ENCODE measurements around the gene CFAP300. TPM values are rescaled to one million over a fixed set of nuclear protein-coding genes. Genes with fewer than 3 reads are reported as not detected.

Gene CFAP300
- total RNA-seq, 1 experiment from 2014 or later: 1.9 TPM

DNA sequence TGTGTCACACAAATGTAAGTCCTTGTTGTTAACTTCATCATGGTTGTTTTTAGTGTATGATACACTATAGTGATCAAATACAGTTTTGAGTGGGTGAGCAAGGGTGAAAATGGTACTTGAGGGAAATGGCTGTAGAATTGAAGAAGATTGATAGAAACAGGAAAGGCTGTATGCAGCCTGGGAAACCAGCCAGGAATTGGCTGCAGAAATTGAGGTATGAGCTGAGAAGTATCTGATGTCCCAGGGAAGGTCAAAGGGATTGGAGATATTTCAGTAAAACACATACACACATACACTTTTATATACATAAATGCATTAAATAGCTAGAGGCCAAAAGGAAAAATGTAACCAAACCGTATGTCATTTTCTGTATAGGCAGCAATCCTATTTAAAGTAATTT lies 49.9 kb downstream of the CFAP300 start:
- BruUV-seq (replicated peaks): no TSS peak
- no peaks in the 10 kb centered on the region for H3K4me1 ChIP-seq (replicated peaks; ENCODE audit: insufficient read depth)
- no peaks in the 10 kb centered on the region for H3F3A ChIP-seq (ENCODE audit: insufficient read depth, low read depth)
- TF ChIP-seq, protein P1, sequence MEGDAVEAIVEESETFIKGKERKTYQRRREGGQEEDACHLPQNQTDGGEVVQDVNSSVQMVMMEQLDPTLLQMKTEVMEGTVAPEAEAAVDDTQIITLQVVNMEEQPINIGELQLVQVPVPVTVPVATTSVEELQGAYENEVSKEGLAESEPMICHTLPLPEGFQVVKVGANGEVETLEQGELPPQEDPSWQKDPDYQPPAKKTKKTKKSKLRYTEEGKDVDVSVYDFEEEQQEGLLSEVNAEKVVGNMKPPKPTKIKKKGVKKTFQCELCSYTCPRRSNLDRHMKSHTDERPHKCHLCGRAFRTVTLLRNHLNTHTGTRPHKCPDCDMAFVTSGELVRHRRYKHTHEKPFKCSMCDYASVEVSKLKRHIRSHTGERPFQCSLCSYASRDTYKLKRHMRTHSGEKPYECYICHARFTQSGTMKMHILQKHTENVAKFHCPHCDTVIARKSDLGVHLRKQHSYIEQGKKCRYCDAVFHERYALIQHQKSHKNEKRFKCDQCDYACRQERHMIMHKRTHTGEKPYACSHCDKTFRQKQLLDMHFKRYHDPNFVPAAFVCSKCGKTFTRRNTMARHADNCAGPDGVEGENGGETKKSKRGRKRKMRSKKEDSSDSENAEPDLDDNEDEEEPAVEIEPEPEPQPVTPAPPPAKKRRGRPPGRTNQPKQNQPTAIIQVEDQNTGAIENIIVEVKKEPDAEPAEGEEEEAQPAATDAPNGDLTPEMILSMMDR (conservative IDR thresholded peaks at IDR 0.05): no peak
- no peak for TF ChIP-seq EZH2 (IDR thresholded peaks at IDR 0.05; ENCODE audit: low read depth)
- H3K27ac ChIP-seq: no peak overlapping the region
- CTCF ChIA-PET: no interaction called here
- no peaks in the 10 kb centered on the region for H3K9me2 ChIP-seq (ENCODE audit: insufficient read depth)
- POLR2A ChIA-PET (ENCODE audit: unreplicated experiment): no interaction called here
- H3K4me3 ChIP-seq: no peak overlapping the region
- no peak for DNase-seq
- H2AFZ ChIP-seq: no peak overlapping the region
- intact Hi-C loops (cut with micrococcal nuclease; ENCODE audit: unreplicated experiment): no loop called here
- H3K36me3 ChIP-seq (ENCODE audit: low read depth): no peaks in the 10 kb centered on the region
- no peaks in the 10 kb centered on the region for H3K9me3 ChIP-seq (ENCODE audit: insufficient read depth, low read depth)
- no peaks in the 10 kb centered on the region for H3K27me3 ChIP-seq (ENCODE audit: insufficient read depth, low read depth)
- no peaks in the 10 kb centered on the region for H4K20me1 ChIP-seq (ENCODE audit: insufficient read depth)
- H3K79me2 ChIP-seq (ENCODE audit: low read depth): no peaks in the 10 kb centered on the region
- H3K4me2 ChIP-seq: no peak overlapping the region

DNA sequence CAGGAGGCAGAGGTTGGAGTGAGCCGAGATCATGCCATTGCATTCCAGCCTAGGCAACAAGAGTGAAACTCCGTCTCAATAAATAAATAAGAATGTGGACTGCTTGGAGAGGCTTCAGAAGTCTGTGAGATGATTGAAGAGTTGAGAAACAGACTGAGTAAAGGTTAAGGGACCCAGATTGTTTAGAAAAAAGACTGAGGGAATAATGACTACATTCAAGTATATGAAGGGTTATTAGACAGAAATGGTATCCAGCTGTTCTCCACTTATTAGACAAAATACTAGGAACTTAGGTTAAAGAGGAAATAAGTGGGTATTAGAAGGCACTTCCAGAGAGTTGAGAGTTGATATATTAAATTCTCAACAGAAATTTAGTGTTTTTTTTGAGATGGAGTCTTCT lies 52.5 kb downstream of the CFAP300 start:
- Histone ChIP-seq H3F3A (ENCODE audit: insufficient read depth, low read depth) (no peaks in the 10 kb centered on the region), H3K79me2 (ENCODE audit: low read depth) (no peaks in the 10 kb centered on the region), H3K27ac (no peak overlapping the region), H3K4me2 (no peak overlapping the region), H3K4me1 (replicated peaks; ENCODE audit: insufficient read depth) (no peaks in the 10 kb centered on the region), H3K36me3 (ENCODE audit: low read depth) (no peaks in the 10 kb centered on the region), H3K4me3 (no peak overlapping the region), H3K9me3 (ENCODE audit: insufficient read depth, low read depth) (no peaks in the 10 kb centered on the region), H3K9me2 (ENCODE audit: insufficient read depth) (no peaks in the 10 kb centered on the region), H4K20me1 (ENCODE audit: insufficient read depth) (no peaks in the 10 kb centered on the region), H3K27me3 (ENCODE audit: insufficient read depth, low read depth) (no peaks in the 10 kb centered on the region), H2AFZ (no peak overlapping the region)
- ChIA-PET CTCF (interaction anchor here (0.5 kb wide), 1 partner anchor 40 kb away, joined by 4 read pairs; no protein-coding TSS in a partner anchor), POLR2A (ENCODE audit: unreplicated experiment) (no interaction called here)
- TF ChIP-seq EZH2 (IDR thresholded peaks at IDR 0.05; ENCODE audit: low read depth): no peak
- TF ChIP-seq, protein P1 (conservative IDR thresholded peaks at IDR 0.05): no peak
- intact Hi-C loops (cut with micrococcal nuclease; ENCODE audit: unreplicated experiment): no loop called here
- no peak for DNase-seq
- BruUV-seq (replicated peaks): no TSS peak

DNA sequence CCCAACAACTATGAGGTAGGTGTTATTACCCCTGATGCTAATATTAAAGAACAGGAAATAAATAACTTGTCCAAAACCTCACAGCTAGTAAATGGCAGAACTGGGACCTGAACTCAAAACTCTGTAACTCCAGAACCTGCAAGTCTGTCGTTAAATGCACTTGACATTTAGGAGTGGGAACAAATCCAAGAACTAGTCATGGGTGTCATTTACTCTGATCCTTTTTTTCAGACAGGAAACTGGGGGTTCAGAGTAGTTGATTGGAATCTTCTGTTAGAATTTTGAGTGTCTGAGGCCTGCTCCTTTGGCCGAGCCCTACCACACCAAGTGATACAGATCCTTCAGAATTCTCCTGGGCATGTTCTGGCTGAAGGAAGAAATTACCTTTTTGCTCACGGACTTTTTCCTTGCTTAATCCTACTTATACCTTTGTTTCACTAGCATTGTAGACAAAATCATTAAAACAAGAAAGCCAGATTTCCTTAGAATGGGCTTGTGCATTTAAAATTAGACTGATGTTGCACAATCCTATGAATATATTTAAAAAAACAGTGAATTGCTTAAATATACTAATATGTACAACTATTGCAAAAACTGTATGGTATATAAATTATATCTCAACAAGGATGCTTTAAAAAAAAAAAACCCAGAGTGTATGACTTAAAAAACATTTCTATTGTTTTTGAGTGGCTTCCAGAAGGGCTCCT lies 61.6 kb downstream of the CFAP300 start:
- Histone ChIP-seq H3F3A (ENCODE audit: insufficient read depth, low read depth) (peaks cover 37% of the 10 kb centered on the region), H2AFZ (peak overlapping the region; percentile 91; the same call in 1 of the 2 replicates), H3K27me3 (ENCODE audit: insufficient read depth, low read depth) (no peaks in the 10 kb centered on the region), H3K9me2 (ENCODE audit: insufficient read depth) (no peaks in the 10 kb centered on the region), H3K79me2 (ENCODE audit: low read depth) (peaks cover 44% of the 10 kb centered on the region), H3K27ac (peak overlapping the region; percentile 96), H3K4me2 (peak overlapping the region; percentile 99), H4K20me1 (ENCODE audit: insufficient read depth) (no peaks in the 10 kb centered on the region), H3K36me3 (ENCODE audit: low read depth) (no peaks in the 10 kb centered on the region), H3K4me3 (peak overlapping the region; percentile 72), H3K4me1 (replicated peaks; ENCODE audit: insufficient read depth) (peaks cover 25% of the 10 kb centered on the region), H3K9me3 (ENCODE audit: insufficient read depth, low read depth) (no peaks in the 10 kb centered on the region)
- BruUV-seq (replicated peaks): no TSS peak
- DNase-seq: no peak
- TF ChIP-seq, protein P1 (conservative IDR thresholded peaks at IDR 0.05): no peak
- no peak for TF ChIP-seq EZH2 (IDR thresholded peaks at IDR 0.05; ENCODE audit: low read depth)
- CTCF ChIA-PET: no interaction called here
- POLR2A ChIA-PET (ENCODE audit: unreplicated experiment): no interaction called here
- intact Hi-C loops (cut with micrococcal nuclease; ENCODE audit: unreplicated experiment): no loop called here

Data from PC-9 (cell line).